IPS-15b (cell line): Measurements from ENCODE around the gene PRKCI.
A peak's percentile ranks its signal among the peaks of the same experiment; 100 is the strongest.

Experiments used
- H3K27me3 ChIP-seq: one replicate; pipeline ENCODE4 v1.6.1; 2013; ENCODE audit warnings: low read length; ENCODE audit not compliant: control insufficient read depth, insufficient read depth
- H3K36me3 ChIP-seq: one replicate; pipeline ENCODE4 v1.6.1; 2013; ENCODE audit warnings: low read length; ENCODE audit not compliant: control insufficient read depth, insufficient read depth
- H3K4me1 ChIP-seq: one replicate; pipeline ENCODE4 v1.6.1; 2013; ENCODE audit warnings: mild to moderate bottlenecking, low read length; ENCODE audit not compliant: control insufficient read depth, insufficient read depth
- H3K4me3 ChIP-seq: one replicate; pipeline ENCODE4 v1.5.1; 2013; ENCODE audit warnings: low read depth, low read length
- H3K9ac ChIP-seq: one replicate; pipeline ENCODE4 v1.6.1; 2013; ENCODE audit warnings: low read depth, mild to moderate bottlenecking, low read length
- H3K9me3 ChIP-seq: one replicate; pipeline ENCODE4 v1.6.1; 2013; ENCODE audit warnings: mild to moderate bottlenecking, low read length; ENCODE audit not compliant: control insufficient read depth, insufficient read depth

PRKCI gene

GRCh38 chr3:170354760-170355159 is 132.5 kb downstream of the PRKCI start:
- peak overlapping the region; percentile 24 for H3K4me3 ChIP-seq
- H3K4me1 ChIP-seq = peaks cover 17% of the 10 kb centered on the region
- H3K27me3 ChIP-seq = no peaks in the 10 kb centered on the region
- no peaks in the 10 kb centered on the region for H3K9me3 ChIP-seq
- H3K9ac ChIP-seq = no peak overlapping the region
- H3K36me3 ChIP-seq = no peaks in the 10 kb centered on the region
